H4 (cell line): ENCODE data around the gene ZSCAN29. TPM values are rescaled to one million over a fixed set of nuclear protein-coding genes. Genes with fewer than 3 reads are reported as not detected.

Experiments
- DNase-seq: peaks from one replicate; pipeline ENCODE4 v3.0.0-alpha.2; 2015; ENCODE audit warnings: low spot score
- total RNA-seq: library from RNA; depleted of rRNA; stranded (reverse); fragments of >200 nt; shearing (Covaris generic); gene quantifications from 2 replicates; pipeline ENCODE4 v1.2.3, GENCODE V29; 2014; rRNA removed

Gene ZSCAN29
- total RNA-seq, 1 experiment from 2014 or later: 14.5 TPM

DNA sequence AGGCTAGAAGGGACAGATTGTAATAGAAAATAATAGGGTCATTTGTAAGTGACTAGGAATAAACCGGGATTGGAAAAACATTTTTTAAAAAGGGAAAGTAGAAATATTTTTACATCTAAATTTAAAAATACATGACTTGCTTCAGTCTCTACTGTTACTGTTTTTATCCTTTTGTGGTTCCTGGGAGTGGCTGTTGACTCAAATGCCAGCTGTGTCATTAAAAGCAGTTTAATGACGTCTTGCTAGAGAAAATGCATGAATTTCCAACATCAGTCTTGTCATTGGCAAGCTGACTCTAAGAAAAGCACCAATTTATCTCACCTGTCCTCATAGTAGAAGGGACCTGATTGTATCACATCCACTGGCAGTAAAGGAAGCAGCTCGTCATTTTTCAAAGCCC, 23.7 kb downstream of the ZSCAN29 start:
- DNase-seq: no peak

DNA sequence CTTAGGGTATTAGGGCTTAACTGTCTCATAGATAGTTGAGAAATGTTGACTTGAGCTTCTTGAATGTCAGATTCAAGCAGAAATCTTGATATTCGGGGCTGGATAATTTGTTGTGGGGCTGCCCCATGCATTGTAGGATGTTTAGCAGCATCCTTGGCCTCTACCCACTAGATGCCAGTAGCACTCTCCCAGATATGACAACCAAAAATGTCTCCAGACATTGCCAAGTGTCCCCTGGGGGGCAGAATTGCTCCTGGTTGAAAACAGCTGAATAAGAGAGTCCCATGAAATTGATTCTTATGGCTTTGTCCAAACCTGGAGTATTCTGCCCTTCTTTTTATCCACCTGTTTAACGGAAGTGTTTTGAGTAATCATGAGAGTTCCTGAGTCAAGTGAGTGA, 24.5 kb downstream of the ZSCAN29 start:
- no peak for DNase-seq

DNA sequence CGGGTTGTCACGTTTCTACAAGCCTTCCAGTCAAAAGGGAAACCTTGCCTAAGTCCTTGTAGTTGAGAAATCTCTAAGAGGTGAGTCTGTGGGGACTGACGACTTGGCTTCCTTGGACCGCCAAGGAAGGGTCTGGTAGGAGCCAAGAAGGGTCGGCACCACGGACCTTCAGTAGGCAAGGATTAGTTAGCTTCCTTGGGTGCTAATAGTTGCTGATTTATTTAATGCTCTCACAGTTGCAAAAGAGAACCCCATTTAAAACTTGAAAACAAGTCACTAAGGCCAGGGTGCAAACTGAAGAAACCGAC, 40.1 kb downstream of the ZSCAN29 start:
- DNase-seq: no peak

DNA sequence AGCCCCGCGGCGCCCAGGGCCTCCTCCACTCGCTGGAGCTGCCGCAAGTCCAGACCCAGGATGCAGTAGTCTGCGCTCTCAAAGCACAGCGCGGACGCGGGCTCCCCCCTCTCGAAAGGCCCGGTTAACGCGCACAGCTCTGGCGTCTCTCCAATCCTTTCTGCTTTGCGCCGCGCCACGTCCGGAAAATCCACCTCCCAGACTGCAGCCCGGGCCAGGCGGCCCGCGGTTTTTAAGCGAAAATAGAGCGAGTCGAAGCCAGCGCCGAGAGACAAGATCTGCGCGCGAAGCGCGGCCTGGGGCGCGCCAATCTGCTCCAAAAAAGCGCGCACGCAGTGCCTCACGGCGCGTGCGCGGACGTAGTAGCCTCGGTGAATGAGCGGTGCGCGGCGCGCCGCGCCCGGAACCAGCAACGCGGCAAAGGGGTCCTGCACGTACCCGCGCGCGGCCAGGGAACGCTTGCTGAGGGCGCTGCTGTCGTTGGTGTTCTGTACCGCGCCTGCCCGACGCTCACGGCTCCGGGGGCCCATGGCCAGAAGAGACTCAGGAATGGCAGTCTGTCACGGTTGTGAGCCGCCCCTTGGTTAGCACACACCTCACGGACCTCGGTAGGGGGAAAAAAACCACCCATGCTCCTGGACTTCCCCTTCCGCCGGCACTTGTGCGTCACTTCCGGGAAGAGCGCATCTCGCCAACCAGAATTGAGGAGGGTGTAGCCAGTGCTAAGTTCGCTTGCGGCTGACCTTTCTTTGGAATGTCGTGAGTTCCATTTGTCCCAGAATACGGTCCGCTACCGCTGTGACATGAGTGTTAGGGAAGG, 40.7 kb downstream of the ZSCAN29 start, which contains the start of gene LCMT2:
TSS of gene LCMT2 (minus strand) at position 614 of the 820 bp plus-strand sequence. CDS start at position 530, 84 bp downstream.
- peak; percentile 94 for DNase-seq

DNA sequence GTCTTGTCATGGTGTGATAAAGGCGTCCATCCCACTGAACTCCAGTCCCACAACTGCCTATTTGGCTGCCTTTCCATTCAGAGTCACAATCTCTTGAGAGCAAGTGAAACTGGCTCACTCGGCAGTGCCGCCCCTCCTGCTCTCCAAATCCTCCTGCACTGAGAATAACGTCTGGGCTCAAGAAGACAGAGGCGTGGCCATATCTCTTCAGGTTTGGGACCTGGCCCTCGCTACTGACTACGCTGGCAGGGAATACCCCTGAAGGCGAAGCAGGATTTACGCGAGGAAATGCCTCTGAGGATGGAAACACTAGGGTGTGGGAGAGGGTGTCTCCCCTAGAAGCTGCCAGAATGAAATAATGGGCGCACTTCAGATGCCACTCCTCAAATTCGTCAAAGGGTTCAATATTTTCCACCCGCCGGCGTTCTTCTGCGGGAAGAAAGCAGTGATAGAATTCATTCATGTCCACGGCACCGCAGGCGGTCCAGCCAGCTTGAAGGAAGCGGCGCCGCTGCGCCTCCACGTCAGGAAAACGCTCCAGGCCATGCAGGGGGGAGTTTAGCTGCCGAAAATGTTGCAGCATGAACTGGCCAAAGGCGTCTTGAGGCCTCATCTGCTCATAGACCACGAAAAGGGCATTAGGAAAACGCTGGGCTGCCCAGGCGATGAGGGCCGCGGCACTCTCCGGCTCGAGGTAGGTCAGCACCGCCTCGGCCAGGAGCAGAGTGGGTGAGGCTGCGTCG, 41.5 kb downstream of the ZSCAN29 start:
- no peak for DNase-seq

DNA sequence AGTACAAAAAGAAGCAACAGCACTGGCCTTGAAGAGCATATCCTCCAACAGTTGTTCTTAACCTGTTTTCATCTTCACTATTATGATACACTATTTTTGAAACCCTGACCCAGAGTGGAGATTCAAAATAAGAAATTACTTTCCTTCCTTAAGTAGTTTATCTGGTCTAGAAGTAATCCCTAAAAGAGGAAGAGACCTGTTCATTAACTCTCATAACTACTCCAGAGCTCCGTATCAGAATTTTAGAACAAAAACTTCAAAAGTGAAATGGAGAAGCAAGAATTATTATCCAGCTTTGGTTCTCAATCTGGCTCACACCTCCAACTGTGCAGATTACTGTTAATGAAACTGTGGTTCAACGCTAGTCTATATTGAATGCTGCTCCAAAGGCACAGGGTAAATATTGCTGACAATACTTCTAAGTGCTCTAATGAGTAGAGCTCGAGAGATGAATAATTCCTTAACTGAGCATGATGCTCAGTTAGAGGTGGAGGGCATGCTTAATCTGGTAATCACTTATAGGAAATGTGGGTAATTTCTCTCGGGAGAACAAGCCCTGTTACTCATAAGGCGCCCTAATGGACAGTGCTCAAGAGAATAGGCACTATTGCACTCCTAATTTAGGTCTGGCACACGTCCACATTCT, 45.7 kb downstream of the ZSCAN29 start:
- no peak for DNase-seq

DNA sequence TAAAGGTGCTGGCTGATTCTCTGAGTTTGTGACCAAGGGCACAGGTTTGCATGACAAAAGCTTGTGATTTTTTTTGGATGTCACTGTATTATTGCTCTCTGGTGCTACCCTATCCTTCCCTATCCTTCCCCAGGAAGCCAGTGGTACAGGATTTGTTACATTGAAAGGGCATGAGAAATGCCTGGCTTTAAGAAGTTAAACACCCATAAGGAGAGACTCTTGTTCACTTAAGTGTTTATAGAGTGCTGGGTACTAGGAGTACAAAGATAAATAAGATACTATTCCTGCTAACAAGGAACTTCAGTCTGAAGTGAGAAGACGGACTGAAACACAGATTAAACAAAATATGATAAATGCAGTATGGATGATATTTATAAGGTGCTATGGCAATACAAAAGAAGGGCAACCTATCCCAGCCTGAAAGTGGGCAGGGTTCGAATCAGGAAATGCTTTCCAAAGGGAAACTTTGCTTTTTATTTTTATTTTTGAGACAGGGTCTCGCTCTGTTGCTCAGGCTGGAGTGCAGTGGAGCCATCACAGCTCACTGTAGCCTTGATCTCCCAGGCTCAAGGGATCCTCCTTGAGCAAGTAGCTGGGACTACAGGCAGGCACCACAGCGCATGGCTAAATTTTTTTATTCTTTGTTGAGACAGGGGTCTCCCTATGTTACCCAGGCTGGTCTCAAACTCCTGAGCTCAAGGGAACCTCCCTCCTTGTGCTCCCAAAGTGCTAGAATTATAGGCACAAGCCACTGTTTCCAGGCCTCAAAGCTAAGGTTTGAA, 51.7 kb downstream of the ZSCAN29 start:
- no peak for DNase-seq

DNA sequence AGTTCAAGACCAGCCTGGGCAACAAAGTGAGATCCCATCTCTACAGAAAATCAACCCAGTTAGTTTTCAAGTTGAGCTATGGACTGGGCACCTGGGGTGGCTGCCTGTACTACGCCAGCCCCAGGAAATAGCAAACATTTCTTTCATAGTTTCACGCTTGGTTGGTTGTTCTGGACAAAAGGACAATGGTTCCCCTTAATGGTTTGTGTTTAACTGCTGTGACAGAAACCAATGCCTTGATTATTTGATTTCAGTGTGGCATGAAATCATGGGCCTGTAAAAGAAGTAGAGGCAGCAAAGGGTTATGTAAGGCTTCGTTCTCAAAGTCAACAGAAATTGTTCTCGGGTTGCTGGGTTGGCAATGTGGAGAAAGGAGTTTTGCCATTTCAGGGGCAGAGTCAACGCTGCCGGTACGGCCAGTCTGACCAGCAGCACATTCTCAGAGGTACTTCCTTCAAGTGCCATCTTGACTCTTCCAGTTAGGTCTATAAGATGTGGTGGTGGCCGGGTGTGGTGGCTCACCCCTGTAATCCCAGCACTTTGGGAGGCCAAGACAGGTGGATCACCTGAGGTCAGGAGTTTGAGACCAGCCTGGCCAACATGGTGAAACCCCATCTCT, 53.2 kb downstream of the ZSCAN29 start:
- DNase-seq: no peak

DNA sequence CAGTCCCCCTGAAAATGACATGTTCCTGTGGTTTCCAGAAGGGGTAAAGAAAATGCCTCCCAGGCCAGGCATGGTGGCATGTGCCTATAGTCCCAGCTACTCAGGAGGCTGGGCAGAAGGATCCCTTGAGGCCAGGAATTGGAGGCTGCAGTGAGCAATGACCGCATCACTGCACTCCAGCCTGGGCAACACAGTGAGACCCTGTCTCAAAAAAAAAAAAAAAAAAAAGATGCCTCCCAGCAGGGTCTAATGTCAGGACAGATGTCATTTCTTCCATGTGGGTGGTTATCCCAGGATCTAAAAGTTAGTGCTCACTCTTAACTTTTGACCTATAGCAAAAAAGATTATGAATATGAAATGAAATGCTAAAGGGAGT, 53.9 kb downstream of the ZSCAN29 start:
- no peak for DNase-seq

DNA sequence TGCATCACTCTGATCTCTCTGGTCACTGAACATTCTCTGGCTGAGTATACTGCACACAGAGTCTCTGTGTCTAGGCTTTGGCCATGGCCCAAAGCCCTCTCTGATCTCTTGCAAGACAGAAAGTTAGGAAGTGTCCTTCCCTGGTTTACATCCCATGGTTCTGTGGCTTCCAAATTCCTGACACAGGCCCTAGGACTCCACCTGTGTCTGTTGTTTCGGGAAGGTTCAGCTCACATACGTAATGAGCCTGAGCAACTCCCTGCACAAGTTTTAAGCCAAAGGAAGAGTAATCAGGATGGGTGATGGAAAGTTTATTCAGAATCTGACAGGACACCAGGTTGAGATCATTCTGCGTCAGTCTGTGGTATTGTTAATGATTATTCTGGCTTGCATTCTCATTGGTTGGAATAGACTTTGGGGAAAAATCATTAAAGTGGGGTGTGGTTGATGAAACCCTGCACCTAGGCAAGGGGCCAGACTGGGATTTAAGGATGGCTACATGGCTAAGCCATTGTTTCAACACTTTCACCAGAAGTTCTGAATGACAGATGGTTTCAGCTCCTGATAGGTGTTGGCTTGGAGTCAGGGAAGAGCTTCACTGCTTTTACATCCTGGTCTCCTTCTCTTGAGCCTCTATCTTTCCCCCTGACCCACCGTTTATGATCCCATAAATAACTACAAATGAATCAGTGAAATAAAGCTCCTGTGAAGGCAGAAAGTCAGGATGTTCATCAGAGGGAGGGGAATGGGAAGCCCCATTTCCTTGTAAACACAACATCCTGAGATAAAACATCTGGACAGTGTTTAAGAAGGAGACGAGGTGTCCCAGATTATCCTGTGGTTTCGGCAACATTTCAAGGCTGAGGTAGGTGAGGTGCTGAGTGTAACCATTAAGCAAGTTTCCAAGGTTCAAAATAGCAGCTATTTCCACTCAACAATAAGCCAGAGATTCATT, 54.5 kb downstream of the ZSCAN29 start:
- no peak for DNase-seq

DNA sequence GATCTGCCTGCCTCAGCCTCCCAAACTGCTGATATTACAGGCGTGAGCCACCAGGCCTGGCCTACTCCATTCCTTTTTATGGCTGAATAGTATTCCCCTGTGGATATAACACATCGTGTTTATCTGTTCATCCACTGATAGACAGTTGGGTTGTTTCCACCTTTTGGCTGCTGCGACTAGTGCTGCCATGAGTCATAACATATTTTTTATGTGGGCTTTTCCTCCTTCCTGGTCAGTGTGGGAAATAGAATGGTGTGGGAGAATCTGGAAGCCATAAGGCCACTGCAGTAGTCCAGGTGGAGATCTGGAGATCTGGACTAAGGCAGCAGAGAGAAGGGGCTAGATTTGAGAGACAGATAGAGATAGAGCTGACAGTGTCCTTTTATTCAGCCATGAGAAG, 56.7 kb downstream of the ZSCAN29 start:
- no peak for DNase-seq

DNA sequence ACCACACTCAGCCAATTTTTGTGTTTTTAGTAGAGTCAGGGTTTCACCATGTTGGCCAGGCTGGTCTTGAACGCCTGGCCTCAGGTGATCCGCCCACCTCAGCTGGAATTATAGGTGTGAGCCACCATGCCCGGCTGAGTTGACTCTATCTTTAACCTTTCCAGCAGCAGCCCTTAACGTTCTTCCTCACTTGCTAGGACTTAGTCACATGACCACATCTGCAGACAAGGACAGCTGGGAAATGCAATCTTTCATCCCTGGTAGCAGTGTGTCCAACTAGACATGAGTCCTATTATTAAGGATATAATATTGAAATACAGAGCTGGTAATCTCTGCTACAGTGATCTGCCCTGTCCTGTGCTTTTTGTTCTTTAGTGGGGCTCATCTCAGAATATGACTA, 58.5 kb downstream of the ZSCAN29 start:
- no peak for DNase-seq

Other genes with a start within 250 kb of the ZSCAN29 start
- 17.7 and 18.0 TPM in 2 replicates for gene TMEM62, start 237.5 kb downstream of the ZSCAN29 start, total RNA-seq
- 57.5 and 70.5 TPM in 2 replicates for gene CCNDBP1, start 185.6 kb downstream of the ZSCAN29 start, total RNA-seq
- gene EPB42, start 150.0 kb downstream of the ZSCAN29 start, total RNA-seq: 0.04 TPM in 1 of 2 replicates, not detected in the other
- not detected in 2 replicates for gene TGM5, start 104.1 kb downstream of the ZSCAN29 start, total RNA-seq
- gene TGM7, start 68.8 kb downstream of the ZSCAN29 start, total RNA-seq: not detected in 2 replicates
- gene LCMT2, start 40.5 kb downstream of the ZSCAN29 start, total RNA-seq: 13.8 and 20.0 TPM in 2 replicates
- 12.4 and 19.0 TPM in 2 replicates for gene TUBGCP4, start 58 bp upstream of the ZSCAN29 start, total RNA-seq
- gene TP53BP1, start 122.1 kb upstream of the ZSCAN29 start, total RNA-seq: 32.4 and 32.7 TPM in 2 replicates
- 32.9 and 40.6 TPM in 2 replicates for gene MAP1A, start 146.6 kb upstream of the ZSCAN29 start, total RNA-seq
- 6.0 and 7.7 TPM in 2 replicates for gene PPIP5K1, start 219.2 kb upstream of the ZSCAN29 start, total RNA-seq
- 0.95 TPM in 1 of 2 replicates, not detected in the other for gene CKMT1B, start 223.0 kb upstream of the ZSCAN29 start, total RNA-seq
- gene STRC, start 247.8 kb upstream of the ZSCAN29 start, total RNA-seq: 0.08 TPM in 1 of 2 replicates, not detected in the other